Common myeloid progenitor, CD34-positive (primary cell): ENCODE results near the gene MYO1B.

Experiments
- CTCF ChIA-PET: fragments of 350-600 bp; sonication (Branson Sonifier 250); formaldehyde crosslinking; loops from one replicate; lab custom pipeline; 2021; ENCODE audit warnings: antibody characterized with exemption; lab: Charles Lee
- POLR2A ChIA-PET: fragments of 350-600 bp; sonication (Branson Sonifier 250); formaldehyde crosslinking; loops from one replicate; lab custom pipeline; 2021; ENCODE audit warnings: antibody characterized with exemption; lab: Charles Lee
- DNase-seq, 3 donors: peaks; one replicate each; pipeline versions ENCODE4 v3.0.0 to v3.0.0-alpha.2; 2013
- H3K27ac ChIP-seq, 2 experiments: 1 replicate in 1 of 2; 2 replicates in 1 of 2; pipeline ENCODE4 v1.7.0; 2013; ENCODE audit warnings: inconsistent platforms in 2 of 2, low read length in 2 of 2, mild to moderate bottlenecking in 2 of 2, low read depth in 1 of 2, moderate library complexity in 1 of 2; ENCODE audit not compliant: severe bottlenecking in 2 of 2, insufficient read depth in 1 of 2, poor library complexity in 1 of 2
- H3K27me3 ChIP-seq, 5 experiments: replicated peaks in 2 of 5; 1 replicate in 3 of 5; 2 replicates in 2 of 5; pipeline versions ENCODE4 v1.6.1 to v1.7.0; 2013; ENCODE audit warnings: low read length in 4 of 5, mild to moderate bottlenecking in 2 of 5, moderate library complexity in 2 of 5, inconsistent platforms in 1 of 5; ENCODE audit not compliant: insufficient read depth in 5 of 5, control insufficient read depth in 4 of 5
- H3K36me3 ChIP-seq, 4 experiments: 1 replicate in 2 of 4; 2 replicates in 2 of 4; pipeline versions ENCODE4 v1.6.1 to v1.7.0; 2013; ENCODE audit warnings: low read length in 3 of 4, control low read depth in 1 of 4, mild to moderate bottlenecking in 1 of 4; ENCODE audit not compliant: control insufficient read depth in 4 of 4, insufficient read depth in 4 of 4
- H3K4me1 ChIP-seq, 4 experiments: 1 replicate in 3 of 4; 2 replicates in 1 of 4; pipeline versions ENCODE4 v1.6.1 to v1.7.1; 2013; ENCODE audit warnings: low read length in 3 of 4, mild to moderate bottlenecking in 3 of 4, control low read depth in 1 of 4, inconsistent platforms in 1 of 4, moderate library complexity in 1 of 4; ENCODE audit not compliant: control insufficient read depth in 4 of 4, insufficient read depth in 4 of 4; ENCODE audit errors: control extremely low read depth in 1 of 4
- H3K4me3 ChIP-seq, 7 experiments: 1 replicate in 4 of 7; 2 replicates in 3 of 7; pipeline versions ENCODE4 v1.5.1 to v1.7.0; 2013; ENCODE audit warnings: mild to moderate bottlenecking in 7 of 7, low read length in 6 of 7, moderate library complexity in 6 of 7, inconsistent platforms in 2 of 7, low read depth in 2 of 7, control low read depth in 1 of 7; ENCODE audit not compliant: insufficient read depth in 4 of 7, control insufficient read depth in 1 of 7; ENCODE audit errors: extremely low read depth in 1 of 7
- H3K9me3 ChIP-seq, 5 experiments: 1 replicate in 4 of 5; 2 replicates in 1 of 5; pipeline versions ENCODE4 v1.6.1 to v1.7.1; 2013; ENCODE audit warnings: low read length in 4 of 5, mild to moderate bottlenecking in 2 of 5, inconsistent platforms in 1 of 5, low read depth in 1 of 5, moderate library complexity in 1 of 5; ENCODE audit not compliant: control insufficient read depth in 4 of 5, insufficient read depth in 2 of 5; ENCODE audit errors: control extremely low read depth in 1 of 5
- WGBS: methylation state at CpG from one replicate; pipeline ENCODE4 v1.1.5; 2013; ENCODE audit not compliant: insufficient coverage; 5-methylcytosine and 5-hydroxymethylcytosine counted together

Gene MYO1B

DNA sequence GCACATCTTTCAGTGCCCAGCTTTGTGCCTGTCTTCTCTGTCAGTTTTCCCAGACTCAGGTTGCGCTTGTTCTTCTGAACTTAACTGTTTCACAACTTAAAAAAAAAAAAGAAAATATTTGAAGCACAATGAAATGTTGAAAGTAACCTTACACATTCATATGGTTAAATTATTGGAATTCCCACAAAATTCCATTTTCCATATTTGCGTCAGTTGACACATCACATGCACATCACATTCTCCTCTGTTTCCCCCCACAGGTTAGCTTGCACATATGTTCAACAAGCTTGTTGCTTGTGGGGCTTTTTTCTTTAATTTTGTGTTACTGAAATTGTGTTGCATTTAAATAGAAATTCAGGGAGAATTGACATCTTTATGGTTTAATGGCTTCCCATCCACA lies 8.3 kb downstream of the MYO1B start:
- no peak overlapping the region for H3K4me3 ChIP-seq
- H3K36me3 ChIP-seq, result no peaks in the 10 kb centered on the region
- H3K4me1 ChIP-seq, result no peaks in the 10 kb centered on the region
- POLR2A ChIA-PET, result no interaction called here
- 100% methylated on average over 1 of the region's 2 CpGs for WGBS
- CTCF ChIA-PET, result interaction anchor here (1.4 kb wide), 1 partner anchor 9 kb away, joined by 3 read pairs; no protein-coding TSS in a partner anchor
- DNase-seq, result no peak
- no peak overlapping the region for H3K27ac ChIP-seq
- no peaks in the 10 kb centered on the region for H3K27me3 ChIP-seq
- no peaks in the 10 kb centered on the region for H3K9me3 ChIP-seq

DNA sequence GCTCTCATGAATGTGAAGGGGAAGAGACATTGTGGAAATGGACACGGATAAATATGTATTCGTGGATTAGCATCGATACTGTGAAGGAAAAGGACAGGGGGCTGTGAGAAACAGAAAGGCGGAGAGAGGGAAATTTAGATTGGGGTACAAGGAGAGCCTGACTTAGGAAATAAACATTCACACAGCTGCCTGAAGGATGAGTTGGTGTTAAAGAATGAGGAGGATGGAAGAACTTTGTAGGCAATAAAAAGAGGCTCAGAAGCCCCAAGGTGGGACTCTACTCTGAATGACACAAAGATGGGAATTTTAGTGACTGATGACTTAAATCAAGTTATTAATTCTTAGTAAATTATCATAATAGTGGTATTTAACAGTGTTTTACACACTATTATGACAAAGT lies 10.1 kb downstream of the MYO1B start:
- CTCF ChIA-PET, result no interaction called here
- whole genome bisulfite sequencing, result 96% methylated on average over 4 of the region's 4 CpGs
- H3K9me3 ChIP-seq, result no peaks in the 10 kb centered on the region

DNA sequence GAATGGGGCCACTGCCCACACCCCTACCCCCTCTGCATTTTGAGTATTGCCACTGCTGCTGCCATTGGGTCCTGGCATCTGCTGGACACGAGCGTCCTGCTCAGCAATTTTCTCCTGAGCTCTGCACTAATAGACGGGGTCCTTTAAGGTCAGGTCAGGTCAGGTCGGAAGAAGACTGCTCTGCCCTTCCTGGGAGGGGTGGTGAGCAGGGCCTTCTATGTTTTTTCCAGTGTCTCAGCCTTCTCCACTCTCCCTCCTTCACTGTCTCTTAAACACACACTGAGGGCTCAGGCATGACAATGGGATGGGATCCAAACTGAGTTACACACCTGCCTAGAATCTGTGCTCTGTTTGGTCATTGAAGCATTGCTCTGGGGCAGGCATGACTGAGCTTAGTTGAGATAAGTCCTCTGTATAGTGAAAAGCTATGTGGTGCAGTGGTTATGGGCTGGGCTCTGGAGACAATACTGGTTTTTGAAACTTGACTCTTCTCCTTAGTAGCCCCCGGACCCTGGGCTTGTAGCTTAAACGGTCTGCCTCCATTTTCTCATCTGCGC lies 10.6 kb downstream of the MYO1B start:
- Histone ChIP-seq H3K27ac (no peak overlapping the region), H3K9me3 (no peaks in the 10 kb centered on the region), H3K4me1 (no peaks in the 10 kb centered on the region), H3K4me3 (no peak overlapping the region), H3K36me3 (no peaks in the 10 kb centered on the region), H3K27me3 (no peaks in the 10 kb centered on the region)
- DNase-seq, result no peak
- ChIA-PET POLR2A (no interaction called here), CTCF (interaction anchor here (0.8 kb wide), 1 partner anchor 10 kb away, joined by 3 read pairs; the partner anchor contains the start of gene MYO1B)
- 100% methylated on average over 2 of the region's 7 CpGs for WGBS

More for the DNA sequence above, 10.1 kb downstream of the MYO1B start:
- POLR2A ChIA-PET, result no interaction called here
- no peak for DNase-seq
- H3K36me3 ChIP-seq, result no peaks in the 10 kb centered on the region
- no peak overlapping the region for H3K4me3 ChIP-seq
- no peak overlapping the region for H3K27ac ChIP-seq
- no peaks in the 10 kb centered on the region for H3K4me1 ChIP-seq
- no peaks in the 10 kb centered on the region for H3K27me3 ChIP-seq

DNA sequence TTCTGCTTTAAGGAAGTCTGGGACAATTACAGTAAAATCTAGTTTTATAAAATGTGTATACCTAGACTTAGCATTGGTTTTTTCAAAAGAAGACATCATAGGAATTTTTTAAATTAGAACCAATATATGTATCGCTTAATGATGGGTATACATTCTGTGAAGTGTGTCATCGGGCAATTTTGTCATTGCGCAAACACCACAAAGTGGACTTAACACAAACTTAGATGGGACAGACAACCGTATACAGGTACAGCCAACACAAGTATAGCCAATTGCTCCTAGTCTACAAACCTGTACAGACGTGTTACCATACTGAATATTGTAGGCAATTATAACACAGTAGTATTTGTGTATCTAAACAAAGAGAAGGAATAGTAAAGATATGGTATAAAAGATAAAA lies 12.7 kb downstream of the MYO1B start:
- CTCF ChIA-PET, result no interaction called here

DNA sequence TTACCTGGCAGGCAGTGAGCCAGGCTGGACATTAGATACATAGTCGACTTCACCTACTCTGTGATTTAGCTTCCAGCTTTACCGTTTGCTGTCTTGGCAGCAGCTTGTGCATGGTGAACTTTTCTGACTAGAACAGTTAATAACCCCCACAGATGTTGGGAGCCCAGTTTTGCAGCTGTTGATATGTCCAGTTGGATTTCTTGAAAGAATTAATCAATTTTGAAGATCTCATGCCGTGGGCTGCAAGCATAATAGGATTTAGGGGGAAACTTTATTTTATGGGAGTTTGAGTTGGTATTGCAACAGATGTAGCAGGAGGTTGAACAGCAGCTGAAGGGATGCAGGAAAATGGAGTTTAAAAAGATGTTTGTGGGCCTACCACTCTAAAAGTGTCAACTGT lies 13.8 kb downstream of the MYO1B start:
- ChIA-PET CTCF (no interaction called here), POLR2A (no interaction called here)
- Histone ChIP-seq H3K36me3 (no peaks in the 10 kb centered on the region), H3K4me3 (no peak overlapping the region), H3K27me3 (no peaks in the 10 kb centered on the region), H3K4me1 (no peaks in the 10 kb centered on the region), H3K27ac (no peak overlapping the region), H3K9me3 (no peaks in the 10 kb centered on the region)
- 62% methylated on average over 3 of the region's 3 CpGs for WGBS
- no peak for DNase-seq

More for the DNA sequence above, 12.7 kb downstream of the MYO1B start:
- POLR2A ChIA-PET, result no interaction called here
- Histone ChIP-seq H3K4me3 (no peak overlapping the region), H3K9me3 (no peaks in the 10 kb centered on the region), H3K4me1 (no peaks in the 10 kb centered on the region), H3K36me3 (no peaks in the 10 kb centered on the region), H3K27ac (no peak overlapping the region), H3K27me3 (no peaks in the 10 kb centered on the region)
- no peak for DNase-seq
- no CpG with 5 or more reads among the region's 5 CpGs for WGBS

GRCh38 chr2:191262436-191262835 lies 17.2 kb downstream of the MYO1B start:
- ChIA-PET POLR2A (no interaction called here), CTCF (interaction anchor here (1.5 kb wide), 1 partner anchor 9 kb away, joined by 3 read pairs; no protein-coding TSS in a partner anchor)
- H3K9me3 ChIP-seq, result no peaks in the 10 kb centered on the region
- DNase-seq, result no peak
- H3K27me3 ChIP-seq, result no peaks in the 10 kb centered on the region
- H3K4me1 ChIP-seq, result no peaks in the 10 kb centered on the region
- no peaks in the 10 kb centered on the region for H3K36me3 ChIP-seq
- no peak overlapping the region for H3K4me3 ChIP-seq
- H3K27ac ChIP-seq, result no peak overlapping the region
- 100% methylated on average over 5 of the region's 5 CpGs for WGBS

- ChIA-PET CTCF (interaction anchor here (1.5 kb wide), 1 partner anchor 10 kb away, joined by 3 read pairs; no protein-coding TSS in a partner anchor), POLR2A (no interaction called here)
- Histone ChIP-seq H3K27me3 (no peaks in the 10 kb centered on the region), H3K4me1 (no peaks in the 10 kb centered on the region), H3K36me3 (no peaks in the 10 kb centered on the region), H3K27ac (no peak overlapping the region), H3K4me3 (no peak overlapping the region), H3K9me3 (no peaks in the 10 kb centered on the region)
- no peak for DNase-seq
- 92% methylated on average over 2 of the region's 2 CpGs for WGBS
Measured at GRCh38 chr2:191263050-191263449, 17.8 kb downstream of the MYO1B start.
